HEK293 (cell line): ENCODE results near the gene UBXN1.
A peak's percentile ranks its signal among the peaks of the same experiment; 100 is the strongest.

Source experiments
- EGR2 ChIP-seq: fragments of 450-650 bp; formaldehyde crosslinking; IDR thresholded peaks from 2 replicates; pipeline ENCODE4 v1.5.1; 2016; ENCODE audit warnings: low read depth, missing biosample characterization, missing genetic modification characterization
- GLI2 ChIP-seq: fragments of 450-650 bp; formaldehyde crosslinking; IDR thresholded peaks from 2 replicates; pipeline ENCODE4; 2017; ENCODE audit warnings: missing biosample characterization, missing genetic modification characterization, low read depth, borderline replicate concordance
- HIC1 ChIP-seq: fragments of 450-650 bp; formaldehyde crosslinking; IDR thresholded peaks from 2 replicates; pipeline ENCODE4 v1.5.1; 2016; ENCODE audit warnings: missing biosample characterization, missing genetic modification characterization
- HOXA7 ChIP-seq: sonication (generic); formaldehyde crosslinking; IDR thresholded peaks from 2 replicates; pipeline ENCODE4 v1.8.1; 2022; ENCODE audit warnings: missing genetic modification reagents, borderline replicate concordance
- KLF9 ChIP-seq: fragments of 450-650 bp; formaldehyde crosslinking; IDR thresholded peaks from 2 replicates; pipeline ENCODE4 v1.5.1; 2016; ENCODE audit warnings: missing biosample characterization, missing genetic modification characterization, low read depth
- MYNN ChIP-seq: fragments of 450-650 bp; formaldehyde crosslinking; IDR thresholded peaks from 2 replicates; pipeline ENCODE4 v1.5.1; 2016; ENCODE audit warnings: missing biosample characterization, missing genetic modification characterization, borderline replicate concordance
- TCF7L2 ChIP-seq: IDR thresholded peaks from 2 replicates; pipeline ENCODE4 v1.6.1; 2011; ENCODE audit warnings: low read depth, mild to moderate bottlenecking, inconsistent platforms, low read length, moderate library complexity, borderline replicate concordance
- ZFHX2 ChIP-seq: fragments of 450-650 bp; formaldehyde crosslinking; conservative IDR thresholded peaks from 2 replicates; pipeline ENCODE4 v1.5.1; 2016; ENCODE audit warnings: missing biosample characterization, missing genetic modification characterization
- ZNF133 ChIP-seq: fragments of 450-650 bp; formaldehyde crosslinking; IDR thresholded peaks from 2 replicates; pipeline ENCODE4 v1.5.1; 2016; ENCODE audit warnings: missing biosample characterization, missing genetic modification characterization
- ZNF2 ChIP-seq: fragments of 450-650 bp; formaldehyde crosslinking; IDR thresholded peaks from 2 replicates; pipeline ENCODE4 v1.5.1; 2016; ENCODE audit warnings: missing biosample characterization, missing genetic modification characterization
- ZNF280C ChIP-seq: fragments of 450-650 bp; formaldehyde crosslinking; IDR thresholded peaks from 2 replicates; pipeline ENCODE4 v1.5.1; 2016; ENCODE audit warnings: missing biosample characterization, missing genetic modification characterization
- ZNF404 ChIP-seq: fragments of 450-650 bp; formaldehyde crosslinking; IDR thresholded peaks from 2 replicates; pipeline ENCODE4 v1.5.1; 2017; ENCODE audit warnings: missing biosample characterization, missing genetic modification characterization
- ZNF426 ChIP-seq: fragments of 450-650 bp; formaldehyde crosslinking; IDR thresholded peaks from 2 replicates; pipeline ENCODE4 v1.5.1; 2017; ENCODE audit warnings: missing biosample characterization, missing genetic modification characterization, mild to moderate bottlenecking, inconsistent platforms, moderate library complexity
- ZNF433 ChIP-seq: fragments of 450-650 bp; formaldehyde crosslinking; IDR thresholded peaks from 2 replicates; pipeline ENCODE4 v1.5.1; 2016; ENCODE audit warnings: missing biosample characterization, missing genetic modification characterization, low read depth
- ZNF529 ChIP-seq: fragments of 450-650 bp; formaldehyde crosslinking; IDR thresholded peaks from 2 replicates; pipeline ENCODE4 v1.5.1; 2017; ENCODE audit warnings: missing genetic modification characterization, missing biosample characterization; ENCODE audit not compliant: insufficient replicate concordance
- ZNF530 ChIP-seq: fragments of 450-650 bp; formaldehyde crosslinking; IDR thresholded peaks from 2 replicates; pipeline ENCODE4 v1.5.1; 2016; ENCODE audit warnings: low read depth, missing biosample characterization, missing genetic modification characterization
- ZNF555 ChIP-seq: fragments of 450-650 bp; formaldehyde crosslinking; conservative IDR thresholded peaks from 2 replicates; pipeline ENCODE4 v1.5.1; 2017; ENCODE audit warnings: missing biosample characterization, mild to moderate bottlenecking, missing genetic modification characterization, inconsistent platforms
- ZNF621 ChIP-seq: fragments of 450-650 bp; formaldehyde crosslinking; IDR thresholded peaks from 2 replicates; pipeline ENCODE4 v1.5.1; 2017; ENCODE audit warnings: missing biosample characterization, missing genetic modification characterization
- ZNF623 ChIP-seq: fragments of 450-650 bp; formaldehyde crosslinking; IDR thresholded peaks from 2 replicates; pipeline ENCODE4 v1.5.1; 2016; ENCODE audit warnings: missing biosample characterization, missing genetic modification characterization
- ZNF629 ChIP-seq: fragments of 450-650 bp; formaldehyde crosslinking; IDR thresholded peaks from 2 replicates; pipeline ENCODE4 v1.5.1; 2017; ENCODE audit warnings: missing biosample characterization, missing genetic modification characterization
- ZNF654 ChIP-seq: fragments of 450-650 bp; formaldehyde crosslinking; IDR thresholded peaks from 2 replicates; pipeline ENCODE4 v1.5.1; 2016; ENCODE audit warnings: low read depth, missing biosample characterization, missing genetic modification characterization
- ZNF747 ChIP-seq: fragments of 450-650 bp; formaldehyde crosslinking; IDR thresholded peaks from 2 replicates; pipeline ENCODE4 v1.5.1; 2016; ENCODE audit warnings: missing biosample characterization, missing genetic modification characterization
- ZNF776 ChIP-seq: fragments of 450-650 bp; formaldehyde crosslinking; IDR thresholded peaks from 2 replicates; pipeline ENCODE4 v1.5.0; 2017; ENCODE audit warnings: missing biosample characterization, missing genetic modification characterization, borderline replicate concordance
- ZNF785 ChIP-seq: fragments of 450-650 bp; formaldehyde crosslinking; IDR thresholded peaks from 2 replicates; pipeline ENCODE4 v1.5.1; 2016; ENCODE audit warnings: missing biosample characterization, missing genetic modification characterization
- TF ChIP-seq, protein P1 (sequence below): fragments of 450-650 bp; formaldehyde crosslinking; optimal IDR thresholded peaks from 2 replicates; pipeline ENCODE3; 2016; ENCODE audit warnings: missing biosample characterization, mild to moderate bottlenecking, missing genetic modification characterization
- TF ChIP-seq, protein P2 (sequence below): fragments of 450-650 bp; formaldehyde crosslinking; IDR thresholded peaks from 2 replicates; pipeline ENCODE4 v1.5.1; 2016; ENCODE audit warnings: missing biosample characterization, missing genetic modification characterization
- TF ChIP-seq, protein P3 (sequence below): fragments of 450-650 bp; formaldehyde crosslinking; IDR thresholded peaks from 2 replicates; pipeline ENCODE4 v1.5.1; 2016; ENCODE audit warnings: missing biosample characterization, missing genetic modification characterization
- TF ChIP-seq, protein P4 (sequence below): fragments of 450-650 bp; formaldehyde crosslinking; IDR thresholded peaks from 2 replicates; pipeline ENCODE4 v1.5.1; 2016; ENCODE audit warnings: missing biosample characterization, missing genetic modification characterization

UBXN1 gene

DNA sequence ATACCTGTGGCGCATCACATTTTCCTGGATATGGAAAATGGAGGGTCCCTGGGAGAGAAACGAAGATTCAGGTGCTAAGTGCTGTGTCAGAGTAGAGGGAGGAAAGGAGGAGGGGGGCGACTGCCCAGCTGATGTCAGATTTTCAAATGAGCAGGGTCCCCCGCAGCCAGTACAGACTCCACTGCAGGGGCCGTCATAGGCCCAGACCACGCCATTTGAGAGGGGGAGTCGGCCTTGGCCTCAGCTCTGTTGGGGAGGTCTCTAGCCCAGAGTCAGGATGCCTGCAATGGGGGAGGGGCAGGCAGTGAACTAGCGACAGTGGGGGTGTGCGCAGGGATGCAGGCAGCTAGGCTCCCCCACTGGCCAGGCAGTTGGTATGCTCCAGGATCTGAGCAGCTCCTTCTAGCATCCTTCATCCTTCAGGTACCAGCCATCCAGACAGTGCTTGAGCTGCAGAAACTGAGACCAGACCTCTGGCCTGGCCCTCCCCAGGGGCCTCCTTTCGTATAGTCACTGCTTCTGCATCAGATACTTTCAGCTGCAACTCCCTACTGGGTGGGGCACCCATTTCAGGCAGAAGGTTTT is 28.5 kb upstream of the UBXN1 start, which contains the start of the genes BSCL2 and GNG3 (continued):
- no peak for TF ChIP-seq ZNF280C (tag by site-specific recombination)
- TF ChIP-seq, protein P1, sequence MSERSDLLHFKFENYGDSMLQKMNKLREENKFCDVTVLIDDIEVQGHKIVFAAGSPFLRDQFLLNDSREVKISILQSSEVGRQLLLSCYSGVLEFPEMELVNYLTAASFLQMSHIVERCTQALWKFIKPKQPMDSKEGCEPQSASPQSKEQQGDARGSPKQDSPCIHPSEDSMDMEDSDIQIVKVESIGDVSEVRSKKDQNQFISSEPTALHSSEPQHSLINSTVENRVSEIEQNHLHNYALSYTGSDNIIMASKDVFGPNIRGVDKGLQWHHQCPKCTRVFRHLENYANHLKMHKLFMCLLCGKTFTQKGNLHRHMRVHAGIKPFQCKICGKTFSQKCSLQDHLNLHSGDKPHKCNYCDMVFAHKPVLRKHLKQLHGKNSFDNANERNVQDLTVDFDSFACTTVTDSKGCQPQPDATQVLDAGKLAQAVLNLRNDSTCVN (tag by site-specific recombination) = peak; percentile 15
- no peak for TF ChIP-seq ZNF747
- no peak for TF ChIP-seq TCF7L2
- 0 out of 2 replicates have a peak, but pooled peaks have one; percentile 32 for TF ChIP-seq ZNF629 (tag by site-specific recombination)
- no peak for TF ChIP-seq MYNN (tag by site-specific recombination)
- no peak for TF ChIP-seq ZNF529 (tag by site-specific recombination)
- no peak for TF ChIP-seq ZNF654 (tag by site-specific recombination)
- TF ChIP-seq, protein P2, sequence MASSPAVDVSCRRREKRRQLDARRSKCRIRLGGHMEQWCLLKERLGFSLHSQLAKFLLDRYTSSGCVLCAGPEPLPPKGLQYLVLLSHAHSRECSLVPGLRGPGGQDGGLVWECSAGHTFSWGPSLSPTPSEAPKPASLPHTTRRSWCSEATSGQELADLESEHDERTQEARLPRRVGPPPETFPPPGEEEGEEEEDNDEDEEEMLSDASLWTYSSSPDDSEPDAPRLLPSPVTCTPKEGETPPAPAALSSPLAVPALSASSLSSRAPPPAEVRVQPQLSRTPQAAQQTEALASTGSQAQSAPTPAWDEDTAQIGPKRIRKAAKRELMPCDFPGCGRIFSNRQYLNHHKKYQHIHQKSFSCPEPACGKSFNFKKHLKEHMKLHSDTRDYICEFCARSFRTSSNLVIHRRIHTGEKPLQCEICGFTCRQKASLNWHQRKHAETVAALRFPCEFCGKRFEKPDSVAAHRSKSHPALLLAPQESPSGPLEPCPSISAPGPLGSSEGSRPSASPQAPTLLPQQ (tag by site-specific recombination) = no peak
- no peak for TF ChIP-seq ZFHX2 (tag by site-specific recombination)
- no peak for TF ChIP-seq ZNF133 (tag by site-specific recombination)
- TF ChIP-seq HOXA7 = no peak
- TF ChIP-seq ZNF433 = no peak
- TF ChIP-seq, protein P3, sequence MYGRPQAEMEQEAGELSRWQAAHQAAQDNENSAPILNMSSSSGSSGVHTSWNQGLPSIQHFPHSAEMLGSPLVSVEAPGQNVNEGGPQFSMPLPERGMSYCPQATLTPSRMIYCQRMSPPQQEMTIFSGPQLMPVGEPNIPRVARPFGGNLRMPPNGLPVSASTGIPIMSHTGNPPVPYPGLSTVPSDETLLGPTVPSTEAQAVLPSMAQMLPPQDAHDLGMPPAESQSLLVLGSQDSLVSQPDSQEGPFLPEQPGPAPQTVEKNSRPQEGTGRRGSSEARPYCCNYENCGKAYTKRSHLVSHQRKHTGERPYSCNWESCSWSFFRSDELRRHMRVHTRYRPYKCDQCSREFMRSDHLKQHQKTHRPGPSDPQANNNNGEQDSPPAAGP (tag by site-specific recombination) = 0 out of 2 replicates have a peak, but pooled peaks have one; percentile 48
- TF ChIP-seq ZNF776 (tag by site-specific recombination) = no peak
- 0 out of 2 replicates have a peak, but pooled peaks have one; percentile 19 for TF ChIP-seq KLF9 (tag by site-specific recombination)
- no peak for TF ChIP-seq GLI2 (tag by site-specific recombination)
- TF ChIP-seq, protein P4, sequence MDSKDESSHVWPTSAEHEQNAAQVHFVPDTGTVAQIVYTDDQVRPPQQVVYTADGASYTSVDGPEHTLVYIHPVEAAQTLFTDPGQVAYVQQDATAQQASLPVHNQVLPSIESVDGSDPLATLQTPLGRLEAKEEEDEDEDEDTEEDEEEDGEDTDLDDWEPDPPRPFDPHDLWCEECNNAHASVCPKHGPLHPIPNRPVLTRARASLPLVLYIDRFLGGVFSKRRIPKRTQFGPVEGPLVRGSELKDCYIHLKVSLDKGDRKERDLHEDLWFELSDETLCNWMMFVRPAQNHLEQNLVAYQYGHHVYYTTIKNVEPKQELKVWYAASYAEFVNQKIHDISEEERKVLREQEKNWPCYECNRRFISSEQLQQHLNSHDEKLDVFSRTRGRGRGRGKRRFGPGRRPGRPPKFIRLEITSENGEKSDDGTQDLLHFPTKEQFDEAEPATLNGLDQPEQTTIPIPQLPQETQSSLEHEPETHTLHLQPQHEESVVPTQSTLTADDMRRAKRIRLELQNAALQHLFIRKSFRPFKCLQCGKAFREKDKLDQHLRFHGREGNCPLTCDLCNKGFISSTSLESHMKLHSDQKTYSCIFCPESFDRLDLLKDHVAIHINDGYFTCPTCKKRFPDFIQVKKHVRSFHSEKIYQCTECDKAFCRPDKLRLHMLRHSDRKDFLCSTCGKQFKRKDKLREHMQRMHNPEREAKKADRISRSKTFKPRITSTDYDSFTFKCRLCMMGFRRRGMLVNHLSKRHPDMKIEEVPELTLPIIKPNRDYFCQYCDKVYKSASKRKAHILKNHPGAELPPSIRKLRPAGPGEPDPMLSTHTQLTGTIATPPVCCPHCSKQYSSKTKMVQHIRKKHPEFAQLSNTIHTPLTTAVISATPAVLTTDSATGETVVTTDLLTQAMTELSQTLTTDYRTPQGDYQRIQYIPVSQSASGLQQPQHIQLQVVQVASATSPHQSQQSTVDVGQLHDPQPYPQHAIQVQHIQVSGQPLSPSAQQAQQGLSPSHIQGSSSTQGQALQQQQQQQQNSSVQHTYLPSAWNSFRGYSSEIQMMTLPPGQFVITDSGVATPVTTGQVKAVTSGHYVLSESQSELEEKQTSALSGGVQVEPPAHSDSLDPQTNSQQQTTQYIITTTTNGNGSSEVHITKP (tag by site-specific recombination) = peak; percentile 99
- no peak for TF ChIP-seq ZNF426 (tag by site-specific recombination)
- 0 out of 2 replicates have a peak, but pooled peaks have one; percentile 57 for TF ChIP-seq ZNF2 (tag by site-specific recombination)
- no peak for TF ChIP-seq ZNF785 (tag by site-specific recombination)
- TF ChIP-seq HIC1 = no peak
- no peak for TF ChIP-seq ZNF530
- no peak for TF ChIP-seq EGR2 (tag by site-specific recombination)
- no peak for TF ChIP-seq ZNF623 (tag by site-specific recombination)
- no peak for TF ChIP-seq ZNF555 (tag by site-specific recombination)
- TF ChIP-seq ZNF404 (tag by site-specific recombination) = no peak
- no peak for TF ChIP-seq ZNF621 (tag by site-specific recombination)
